GM20000 (cell line): Measurements from ENCODE around the gene IL25.
"Not testable (repeated sequence)": the region's sequence is repeated elsewhere in the genome, so short reads cannot be mapped to it uniquely, and the experiment has no call there.

Experiments
- DNase-seq: peaks from one replicate; pipeline ENCODE4 v3.0.0; 2012; ENCODE audit warnings: low spot score
- TF ChIP-seq, protein P1 (sequence below): IDR thresholded peaks from 2 replicates; pipeline ENCODE4 v1.5.1; 2012; ENCODE audit warnings: mild to moderate bottlenecking, control low read depth; ENCODE audit errors: extremely low read depth, missing control alignments

IL25 gene

DNA sequence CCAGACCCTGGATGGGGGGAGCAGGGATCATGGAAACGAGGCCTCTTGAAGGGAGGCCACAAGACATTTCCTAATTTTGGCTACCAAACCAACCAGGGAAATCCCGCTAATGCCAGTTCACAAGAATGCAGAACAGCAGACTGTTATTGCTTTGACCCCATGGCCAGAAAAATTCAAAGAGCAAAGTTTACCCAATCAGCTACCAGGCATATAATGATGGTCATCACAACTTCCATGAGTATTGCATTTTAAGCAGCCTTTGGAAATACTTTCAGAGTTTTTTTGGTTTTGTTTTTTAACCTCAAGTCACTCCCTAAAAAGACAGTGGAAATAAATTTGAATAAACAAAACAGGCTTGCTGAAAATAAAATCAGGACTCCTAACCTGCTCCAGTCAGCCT, at the start of gene IL25:
Gene IL25, plus strand, starts transcription at position 301 of the 400 bp plus-strand sequence.
- TF ChIP-seq, protein P1, sequence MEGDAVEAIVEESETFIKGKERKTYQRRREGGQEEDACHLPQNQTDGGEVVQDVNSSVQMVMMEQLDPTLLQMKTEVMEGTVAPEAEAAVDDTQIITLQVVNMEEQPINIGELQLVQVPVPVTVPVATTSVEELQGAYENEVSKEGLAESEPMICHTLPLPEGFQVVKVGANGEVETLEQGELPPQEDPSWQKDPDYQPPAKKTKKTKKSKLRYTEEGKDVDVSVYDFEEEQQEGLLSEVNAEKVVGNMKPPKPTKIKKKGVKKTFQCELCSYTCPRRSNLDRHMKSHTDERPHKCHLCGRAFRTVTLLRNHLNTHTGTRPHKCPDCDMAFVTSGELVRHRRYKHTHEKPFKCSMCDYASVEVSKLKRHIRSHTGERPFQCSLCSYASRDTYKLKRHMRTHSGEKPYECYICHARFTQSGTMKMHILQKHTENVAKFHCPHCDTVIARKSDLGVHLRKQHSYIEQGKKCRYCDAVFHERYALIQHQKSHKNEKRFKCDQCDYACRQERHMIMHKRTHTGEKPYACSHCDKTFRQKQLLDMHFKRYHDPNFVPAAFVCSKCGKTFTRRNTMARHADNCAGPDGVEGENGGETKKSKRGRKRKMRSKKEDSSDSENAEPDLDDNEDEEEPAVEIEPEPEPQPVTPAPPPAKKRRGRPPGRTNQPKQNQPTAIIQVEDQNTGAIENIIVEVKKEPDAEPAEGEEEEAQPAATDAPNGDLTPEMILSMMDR = no peak
- no peak for DNase-seq

DNA sequence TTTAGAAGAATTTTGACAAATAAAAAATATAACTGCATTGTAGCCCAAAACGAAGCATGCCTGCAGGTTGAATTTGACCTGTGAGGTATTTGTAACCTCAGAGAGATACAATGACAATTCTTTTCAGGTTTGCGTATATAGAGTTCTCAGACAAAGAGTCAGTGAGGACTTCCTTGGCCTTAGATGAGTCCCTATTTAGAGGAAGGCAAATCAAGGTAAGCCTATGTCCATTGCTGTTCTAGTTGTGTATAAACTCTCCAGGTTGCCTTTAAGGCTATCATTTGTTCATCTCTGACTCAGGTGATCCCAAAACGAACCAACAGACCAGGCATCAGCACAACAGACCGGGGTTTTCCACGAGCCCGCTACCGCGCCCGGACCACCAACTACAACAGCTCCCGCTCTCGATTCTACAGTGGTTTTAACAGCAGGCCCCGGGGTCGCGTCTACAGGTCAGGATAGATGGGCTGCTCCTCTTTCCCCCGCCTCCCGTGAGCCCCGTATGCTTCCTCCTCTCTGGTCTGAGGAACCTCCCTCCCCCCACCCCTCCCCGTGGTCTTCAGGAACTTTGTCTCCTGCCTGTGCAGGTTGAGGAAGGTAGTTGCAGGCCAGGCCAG, 48.7 kb upstream of the IL25 start:
- TF ChIP-seq, protein P1 = no peak
- no peak for DNase-seq

DNA sequence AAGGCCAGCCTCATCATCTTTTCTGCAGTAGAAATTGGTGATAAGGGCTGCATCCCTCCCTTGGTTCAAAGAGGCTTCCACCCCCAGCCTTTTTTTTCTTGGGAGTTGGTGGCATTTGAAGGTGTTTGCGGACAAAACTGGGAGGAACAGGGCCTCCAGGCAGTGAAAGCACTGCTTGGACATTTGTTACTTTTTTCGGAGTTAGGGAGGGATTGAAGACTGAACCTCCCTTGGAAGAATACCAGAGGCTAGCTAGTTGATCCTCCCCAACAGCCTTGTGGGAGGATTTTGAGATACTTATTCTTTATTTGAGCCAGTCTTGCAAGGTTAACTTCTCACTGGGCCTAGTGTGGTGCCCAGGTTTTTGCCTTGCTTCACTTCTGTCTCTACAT, 48.2 kb upstream of the IL25 start:
- no peak for DNase-seq
- TF ChIP-seq, protein P1 = no peak

DNA sequence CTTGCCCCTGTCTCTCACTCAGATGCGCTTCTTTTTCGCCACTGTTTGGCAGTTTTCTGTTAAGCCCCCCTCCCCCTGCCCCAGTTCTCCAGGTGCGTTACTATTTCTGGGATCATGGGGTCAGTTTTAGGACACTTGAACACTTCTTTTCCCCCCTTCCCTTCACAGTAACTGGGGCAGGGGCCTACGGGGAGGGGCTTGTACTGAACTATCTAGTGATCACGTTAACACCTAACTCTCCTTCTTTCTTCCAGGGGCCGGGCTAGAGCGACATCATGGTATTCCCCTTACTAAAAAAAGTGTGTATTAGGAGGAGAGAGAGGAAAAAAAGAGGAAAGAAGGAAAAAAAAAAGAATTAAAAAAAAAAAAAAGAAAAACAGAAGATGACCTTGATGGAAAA, 47.6 kb upstream of the IL25 start:
- TF ChIP-seq, protein P1 = no peak

DNA sequence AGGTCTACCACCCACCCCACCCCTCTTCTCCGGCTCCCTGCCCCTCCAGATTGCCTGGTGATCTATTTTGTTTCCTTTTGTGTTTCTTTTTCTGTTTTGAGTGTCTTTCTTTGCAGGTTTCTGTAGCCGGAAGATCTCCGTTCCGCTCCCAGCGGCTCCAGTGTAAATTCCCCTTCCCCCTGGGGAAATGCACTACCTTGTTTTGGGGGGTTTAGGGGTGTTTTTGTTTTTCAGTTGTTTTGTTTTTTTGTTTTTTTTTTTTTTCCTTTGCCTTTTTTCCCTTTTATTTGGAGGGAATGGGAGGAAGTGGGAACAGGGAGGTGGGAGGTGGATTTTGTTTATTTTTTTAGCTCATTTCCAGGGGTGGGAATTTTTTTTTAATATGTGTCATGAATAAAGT, 46.9 kb upstream of the IL25 start:
- DNase-seq = not testable (repeated sequence)

More for the DNA sequence above, 47.6 kb upstream of the IL25 start:
- no peak for DNase-seq

DNA sequence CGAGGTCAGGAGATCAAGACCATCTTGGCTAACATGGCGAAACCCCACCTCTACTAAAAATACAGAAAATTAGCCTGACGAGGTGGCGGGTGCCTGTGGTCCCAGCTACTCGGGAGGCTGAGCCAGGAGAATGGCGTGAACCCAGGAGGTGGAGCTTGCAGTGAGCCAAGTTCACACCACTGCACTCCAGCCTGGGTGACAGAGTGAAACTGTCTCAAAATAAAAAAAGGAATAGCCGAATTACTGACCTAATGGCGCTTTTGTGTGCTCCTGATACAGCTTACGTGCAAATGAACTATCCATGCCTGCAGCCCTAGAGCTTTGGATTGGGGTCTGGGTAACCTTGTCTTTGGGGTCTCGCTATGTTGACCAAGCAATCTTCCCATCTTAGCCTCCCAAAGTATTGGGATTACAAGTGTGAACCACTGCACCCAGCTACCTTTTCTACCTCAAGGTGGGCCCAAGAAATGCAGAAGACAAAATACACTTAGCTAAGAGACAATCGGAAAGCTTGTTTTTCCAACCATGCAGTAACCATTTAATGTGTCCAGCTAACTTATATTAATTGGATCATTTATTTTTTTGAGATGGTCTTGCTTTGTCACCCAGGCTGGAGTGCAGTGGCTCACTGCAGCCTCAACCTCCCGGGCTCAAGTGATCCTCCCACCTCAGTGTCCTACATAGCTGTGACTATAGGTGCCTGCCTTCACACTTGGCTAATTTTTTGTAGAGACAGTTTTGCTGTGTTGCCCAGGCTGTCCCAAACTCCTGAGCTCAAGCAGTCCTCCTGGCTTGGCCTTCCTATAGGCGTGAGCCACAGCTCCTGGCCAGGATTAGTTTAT, 45.9 kb upstream of the IL25 start:
- DNase-seq = no peak
- TF ChIP-seq, protein P1 = no peak

DNA sequence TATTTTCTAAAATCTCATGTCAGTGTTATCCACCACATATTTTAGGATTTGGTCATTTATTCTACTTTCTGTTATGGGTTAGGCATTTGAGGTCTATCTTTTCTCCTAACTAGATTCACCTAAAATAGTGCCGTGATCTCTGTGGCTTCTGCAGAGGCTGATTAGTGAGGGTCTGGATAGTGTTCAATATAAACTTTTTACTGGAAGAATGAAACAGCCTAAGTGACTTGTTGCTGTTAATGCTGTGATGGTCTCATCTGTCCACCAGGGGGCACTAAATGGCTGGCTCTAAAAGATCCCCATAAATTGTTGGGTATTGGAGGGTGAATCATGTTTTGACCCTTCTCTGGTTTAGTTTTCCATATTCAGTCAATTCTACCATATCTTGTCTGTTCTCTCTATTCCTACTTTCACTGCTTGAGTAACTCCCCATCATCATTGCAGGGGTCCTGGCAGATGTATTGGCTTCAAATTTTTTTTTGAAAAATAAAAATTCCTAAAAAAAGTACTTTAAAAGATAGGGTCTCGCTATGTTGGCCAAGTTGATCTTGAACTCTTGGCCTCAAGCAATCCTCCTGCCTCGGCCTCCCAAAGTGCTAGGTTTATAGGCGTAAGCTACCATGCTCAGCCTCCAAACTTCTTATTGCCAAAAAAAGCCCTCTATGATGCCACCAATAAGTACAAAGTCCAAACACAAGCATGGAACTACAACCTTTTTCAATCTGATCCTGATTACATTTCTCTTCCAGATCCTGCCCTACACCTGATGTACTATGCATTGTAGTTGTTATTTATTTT, 44.5 kb upstream of the IL25 start:
- TF ChIP-seq, protein P1 = peak; percentile 75
- DNase-seq = peak; percentile 83
